Activated CD4-positive, alpha-beta T cell treated with anti-CD3 and anti-CD28 coated beads, Interleukin-2, amount 10 ng/mL, durations not matched to agents 24 days and 14 days (primary cell): ENCODE results near the gene EXOC2. TPM values are rescaled to one million over a fixed set of nuclear protein-coding genes. Genes with fewer than 3 reads are reported as not detected.
"Not testable (repeated sequence)": the region's sequence is repeated elsewhere in the genome, so short reads cannot be mapped to it uniquely, and the experiment has no call there.

Experiments used
- DNase-seq: peaks from one replicate; pipeline ENCODE4 v3.0.0; 2022
- H3K27ac Mint-ChIP-seq: one replicate; pipeline ENCODE4 v1.8.0; 2022; ENCODE audit warnings: mild to moderate bottlenecking, mixed read lengths
- H3K27me3 Mint-ChIP-seq: one replicate; pipeline ENCODE4 v1.8.0; 2022; ENCODE audit warnings: mixed read lengths
- H3K36me3 Mint-ChIP-seq: one replicate; pipeline ENCODE4 v1.8.0; 2022; ENCODE audit warnings: low read depth, mild to moderate bottlenecking, mixed read lengths
- H3K4me1 Mint-ChIP-seq: one replicate; pipeline ENCODE4 v1.8.0; 2021; ENCODE audit warnings: mixed read lengths
- H3K4me3 Mint-ChIP-seq: one replicate; pipeline ENCODE4 v1.8.0; 2022; ENCODE audit warnings: mild to moderate bottlenecking, moderate library complexity, mixed read lengths
- H3K9me3 Mint-ChIP-seq: one replicate; pipeline ENCODE4 v1.8.0; 2021; ENCODE audit warnings: mixed read lengths
- intact Hi-C: fragments of 100-400 bp; cut with micrococcal nuclease; formaldehyde crosslinking; loops from one replicate; pipeline ENCODE4 v1.15.1; 2023
- total RNA-seq: library from RNA; stranded (reverse); gene quantifications from 2 replicates; pipeline ENCODE4 v1.2.3, GENCODE V29; 2022

The EXOC2 gene
- total RNA-seq, 1 donor from 2014 or later = 43.6 TPM

GRCh38 chr6:620950-621349 is 72.0 kb downstream of the EXOC2 start:
- peaks cover 6% of the 10 kb centered on the region for H3K4me1 Mint-ChIP-seq
- H3K36me3 Mint-ChIP-seq = peaks cover 28% of the 10 kb centered on the region
- H3K27ac Mint-ChIP-seq = no peak overlapping the region
- DNase-seq = peak; percentile 48
- intact Hi-C loops = no loop called here
- H3K9me3 Mint-ChIP-seq = no peaks in the 10 kb centered on the region
- no peaks in the 10 kb centered on the region for H3K27me3 Mint-ChIP-seq
- H3K4me3 Mint-ChIP-seq = no peak overlapping the region

DNA sequence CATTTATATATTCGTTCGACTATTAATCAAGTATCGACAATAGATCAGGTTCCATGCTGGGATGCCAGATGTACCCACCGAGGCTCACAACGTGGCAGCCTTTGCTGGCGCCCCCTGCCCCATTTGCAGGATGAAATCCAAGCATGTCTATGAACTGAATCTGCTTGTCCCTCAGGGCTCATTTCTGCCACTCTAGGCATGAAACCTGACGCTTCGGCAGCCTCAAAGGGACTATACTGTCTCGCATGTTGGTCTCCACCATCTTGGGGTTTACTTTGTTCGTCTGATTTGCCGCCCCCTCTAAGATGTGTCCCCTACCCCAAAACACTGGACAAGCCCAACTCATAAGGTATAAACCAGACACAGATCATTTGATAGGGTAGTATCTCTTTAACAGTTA is 72.8 kb downstream of the EXOC2 start:
- DNase-seq = peak; percentile 38
- Mint-ChIP-seq H3K27ac (no peak overlapping the region), H3K4me1 (peaks cover 7% of the 10 kb centered on the region), H3K36me3 (peaks cover 30% of the 10 kb centered on the region), H3K27me3 (no peaks in the 10 kb centered on the region), H3K9me3 (no peaks in the 10 kb centered on the region), H3K4me3 (no peak overlapping the region)
- intact Hi-C loops = no loop called here

GRCh38 chr6:617456-618100 is 75.4 kb downstream of the EXOC2 start:
- H3K4me1 Mint-ChIP-seq = peaks cover 5% of the 10 kb centered on the region
- no peak overlapping the region for H3K27ac Mint-ChIP-seq
- H3K27me3 Mint-ChIP-seq = no peaks in the 10 kb centered on the region
- H3K9me3 Mint-ChIP-seq = no peaks in the 10 kb centered on the region
- intact Hi-C loops = no loop called here
- DNase-seq = no peak
- H3K36me3 Mint-ChIP-seq = peaks cover 27% of the 10 kb centered on the region
- no peak overlapping the region for H3K4me3 Mint-ChIP-seq

- Mint-ChIP-seq H3K9me3 (no peaks in the 10 kb centered on the region), H3K4me1 (peaks cover 12% of the 10 kb centered on the region), H3K27me3 (no peaks in the 10 kb centered on the region), H3K27ac (no peak overlapping the region), H3K4me3 (no peak overlapping the region), H3K36me3 (peaks cover 29% of the 10 kb centered on the region)
- DNase-seq = no peak
- intact Hi-C loops = no loop called here
These were observed 79.0 kb downstream of the EXOC2 start for GRCh38 chr6:613981-614380.

DNA sequence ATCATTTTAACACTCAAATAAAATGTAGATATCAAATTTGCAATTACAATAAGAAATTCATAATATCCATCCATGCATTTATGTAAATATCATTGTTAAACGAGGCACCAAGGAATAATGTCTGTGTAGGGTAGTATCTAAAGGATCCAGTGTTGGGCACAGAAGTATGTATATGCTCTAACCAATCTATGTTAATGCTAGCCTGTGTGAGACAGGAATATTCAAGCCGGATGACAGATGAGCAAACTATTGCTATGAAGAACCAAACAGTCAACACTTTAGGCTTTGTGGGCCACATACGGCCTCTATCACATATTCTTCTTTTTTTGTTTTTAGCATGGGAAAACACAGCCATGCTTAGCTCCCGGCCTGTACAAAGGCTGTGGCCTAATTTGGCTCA is 81.0 kb downstream of the EXOC2 start:
- intact Hi-C loops = no loop called here
- Mint-ChIP-seq H3K27ac (no peak overlapping the region), H3K4me3 (no peak overlapping the region), H3K9me3 (no peaks in the 10 kb centered on the region), H3K36me3 (peaks cover 27% of the 10 kb centered on the region), H3K4me1 (peaks cover 9% of the 10 kb centered on the region), H3K27me3 (no peaks in the 10 kb centered on the region)
- DNase-seq = no peak

GRCh38 chr6:610882-611281 is 82.1 kb downstream of the EXOC2 start:
- Mint-ChIP-seq H3K4me1 (peaks cover 8% of the 10 kb centered on the region), H3K27me3 (no peaks in the 10 kb centered on the region), H3K36me3 (peaks cover 30% of the 10 kb centered on the region), H3K4me3 (no peak overlapping the region), H3K9me3 (no peaks in the 10 kb centered on the region), H3K27ac (no peak overlapping the region)
- no peak for DNase-seq
- intact Hi-C loops = no loop called here

DNA sequence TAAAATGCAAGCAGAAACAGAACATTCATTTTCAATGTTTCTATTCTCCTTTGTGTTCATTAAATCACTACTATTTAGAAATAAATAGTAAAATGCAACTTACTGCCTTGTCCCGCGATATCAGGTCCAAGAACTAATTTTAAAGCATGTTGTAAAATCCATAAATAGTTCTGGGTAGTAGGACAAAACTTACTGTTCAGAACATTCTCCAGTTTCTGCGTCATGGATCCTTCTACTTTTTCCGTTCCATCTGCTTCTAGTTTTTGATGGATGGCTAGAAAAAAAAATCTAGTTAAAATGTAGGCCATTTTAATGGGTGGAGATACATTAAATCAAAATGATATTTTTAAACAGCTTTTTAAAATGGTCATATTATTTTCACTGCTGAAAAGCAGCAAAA is 83.0 kb downstream of the EXOC2 start:
- H3K27me3 Mint-ChIP-seq = no peaks in the 10 kb centered on the region
- no peak for DNase-seq
- H3K27ac Mint-ChIP-seq = no peak overlapping the region
- H3K36me3 Mint-ChIP-seq = peaks cover 27% of the 10 kb centered on the region
- H3K9me3 Mint-ChIP-seq = no peaks in the 10 kb centered on the region
- peaks cover 7% of the 10 kb centered on the region for H3K4me1 Mint-ChIP-seq
- H3K4me3 Mint-ChIP-seq = no peak overlapping the region
- intact Hi-C loops = no loop called here

GRCh38 chr6:606829-607379 is 86.0 kb downstream of the EXOC2 start:
- intact Hi-C loops = no loop called here
- DNase-seq = no peak
- H3K36me3 Mint-ChIP-seq = peaks cover 29% of the 10 kb centered on the region
- H3K27me3 Mint-ChIP-seq = no peaks in the 10 kb centered on the region
- no peaks in the 10 kb centered on the region for H3K9me3 Mint-ChIP-seq
- peaks cover 9% of the 10 kb centered on the region for H3K4me1 Mint-ChIP-seq
- H3K4me3 Mint-ChIP-seq = no peak overlapping the region
- no peak overlapping the region for H3K27ac Mint-ChIP-seq

- H3K36me3 Mint-ChIP-seq = peaks cover 27% of the 10 kb centered on the region
- H3K27me3 Mint-ChIP-seq, H3K4me1 Mint-ChIP-seq, H3K27ac Mint-ChIP-seq, H3K9me3 Mint-ChIP-seq, H3K4me3 Mint-ChIP-seq, intact Hi-C loops, DNase-seq: not testable (repeated sequence)
These were observed 87.0 kb downstream of the EXOC2 start for GRCh38 chr6:605895-606294.

GRCh38 chr6:604579-604978 is 88.4 kb downstream of the EXOC2 start:
- H3K9me3 Mint-ChIP-seq = no peaks in the 10 kb centered on the region
- DNase-seq = no peak
- H3K4me3 Mint-ChIP-seq = no peak overlapping the region
- H3K27me3 Mint-ChIP-seq = no peaks in the 10 kb centered on the region
- intact Hi-C loops = no loop called here
- H3K4me1 Mint-ChIP-seq = peaks cover 2% of the 10 kb centered on the region
- peak overlapping the region; percentile 0 for H3K27ac Mint-ChIP-seq
- peaks cover 26% of the 10 kb centered on the region for H3K36me3 Mint-ChIP-seq

GRCh38 chr6:603265-603664 is 89.7 kb downstream of the EXOC2 start:
- no peak for DNase-seq
- Mint-ChIP-seq H3K27ac (no peak overlapping the region), H3K4me1 (peaks cover 2% of the 10 kb centered on the region), H3K27me3 (no peaks in the 10 kb centered on the region), H3K4me3 (no peak overlapping the region), H3K9me3 (no peaks in the 10 kb centered on the region), H3K36me3 (peaks cover 24% of the 10 kb centered on the region)
- intact Hi-C loops = no loop called here

DNA sequence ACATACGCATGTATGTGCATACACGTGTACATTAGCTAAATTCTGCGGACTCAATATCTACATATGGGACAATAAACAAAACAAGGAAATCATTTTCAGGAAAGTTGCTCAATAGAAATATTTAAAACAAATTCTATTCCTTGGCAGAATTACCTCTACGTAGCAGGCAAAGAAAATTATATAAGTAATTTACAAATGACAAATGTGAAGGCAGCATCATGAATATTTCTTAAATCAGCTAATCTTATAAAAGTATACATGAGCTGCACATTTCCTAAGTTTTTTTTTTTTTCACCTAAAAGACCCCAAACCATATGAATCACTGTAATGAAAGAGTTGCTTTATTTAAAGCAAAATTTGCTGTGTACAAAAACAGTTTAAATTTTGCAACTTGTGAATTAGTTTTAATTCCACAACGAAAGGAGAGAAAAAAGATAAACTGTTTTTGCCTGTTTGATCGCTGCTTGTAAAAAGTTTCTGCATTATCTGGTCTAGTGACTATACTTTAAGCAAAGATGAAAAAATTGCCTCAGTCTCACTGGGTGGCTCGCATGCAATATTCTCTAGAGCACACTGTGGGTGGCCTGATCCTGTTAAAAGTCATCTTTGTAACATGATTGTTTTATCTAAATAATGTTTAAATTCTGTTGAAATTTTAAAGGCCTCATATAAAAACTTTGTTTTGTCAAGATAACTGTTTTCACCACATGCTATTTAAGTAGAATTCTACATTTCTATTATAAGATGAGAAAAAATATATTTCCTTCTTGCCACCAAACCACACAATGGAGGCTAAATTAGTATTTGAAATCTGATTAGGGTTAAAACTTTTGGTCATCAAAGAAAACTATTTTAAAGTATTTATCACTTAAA is 93.1 kb downstream of the EXOC2 start:
- Mint-ChIP-seq H3K36me3 (peaks cover 16% of the 10 kb centered on the region), H3K9me3 (no peaks in the 10 kb centered on the region), H3K27me3 (no peaks in the 10 kb centered on the region), H3K27ac (no peak overlapping the region), H3K4me1 (peaks cover 2% of the 10 kb centered on the region), H3K4me3 (no peak overlapping the region)
- intact Hi-C loops = no loop called here
- no peak for DNase-seq

- H3K4me1 Mint-ChIP-seq = peaks cover 16% of the 10 kb centered on the region
- H3K27ac Mint-ChIP-seq = peak overlapping the region; percentile 43
- no peak overlapping the region for H3K4me3 Mint-ChIP-seq
- DNase-seq = no peak
- intact Hi-C loops = loop anchor here (1.0 to 5.0 kb wide), 4 partner anchors 118 to 803 kb away; no protein-coding TSS in a partner anchor
- peaks cover 27% of the 10 kb centered on the region for H3K36me3 Mint-ChIP-seq
- H3K9me3 Mint-ChIP-seq = no peaks in the 10 kb centered on the region
- H3K27me3 Mint-ChIP-seq = no peaks in the 10 kb centered on the region
These were observed 99.1 kb downstream of the EXOC2 start for GRCh38 chr6:593907-594212.

DNA sequence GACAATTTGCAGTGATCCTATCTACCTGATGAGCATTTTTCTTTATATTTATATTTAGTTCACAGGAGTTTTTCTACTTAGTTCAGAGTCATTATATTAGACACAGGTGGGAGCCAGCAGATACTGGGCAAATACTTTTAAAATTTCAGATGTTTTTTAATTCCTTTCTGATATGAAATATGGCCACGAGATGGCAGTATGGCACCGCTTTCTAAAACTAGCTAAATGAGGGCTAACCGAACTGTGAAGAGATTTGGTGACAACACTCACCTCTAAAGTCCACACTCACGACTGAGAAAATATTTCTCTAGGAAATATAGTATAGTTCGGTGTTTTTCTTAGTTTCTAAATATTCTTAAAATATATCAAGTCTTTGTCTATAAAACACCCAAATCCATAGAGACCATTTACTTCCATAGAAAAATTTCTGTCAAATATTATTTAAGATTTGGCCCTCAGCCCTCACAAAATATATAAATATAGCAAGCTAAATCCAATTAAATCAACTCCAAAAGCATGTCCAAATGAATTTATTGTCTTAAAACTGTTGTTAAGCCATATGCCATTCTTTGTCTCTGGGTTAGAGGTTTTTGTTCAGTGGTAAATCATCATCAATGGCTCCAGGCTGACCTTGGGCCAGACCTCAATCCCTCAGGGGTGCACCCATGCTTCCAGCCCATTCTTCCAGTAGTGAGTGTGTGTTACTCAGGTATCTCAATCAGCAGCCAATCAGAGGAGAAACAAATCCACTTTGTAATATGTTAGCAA is 99.6 kb downstream of the EXOC2 start:
- Mint-ChIP-seq H3K9me3 (no peaks in the 10 kb centered on the region), H3K4me3 (no peak overlapping the region), H3K4me1 (peaks cover 16% of the 10 kb centered on the region), H3K36me3 (peaks cover 30% of the 10 kb centered on the region), H3K27ac (peak overlapping the region; percentile 43), H3K27me3 (no peaks in the 10 kb centered on the region)
- peak; percentile 90 for DNase-seq
- intact Hi-C loops = loop anchor here (1.0 to 5.0 kb wide), 4 partner anchors 119 to 804 kb away; no protein-coding TSS in a partner anchor
